ENCODE results near the gene LRRC32.
"Not testable (repeated sequence)": the region's sequence is repeated elsewhere in the genome, so short reads cannot be mapped to it uniquely, and the experiment has no call there.

The LRRC32 gene

DNA sequence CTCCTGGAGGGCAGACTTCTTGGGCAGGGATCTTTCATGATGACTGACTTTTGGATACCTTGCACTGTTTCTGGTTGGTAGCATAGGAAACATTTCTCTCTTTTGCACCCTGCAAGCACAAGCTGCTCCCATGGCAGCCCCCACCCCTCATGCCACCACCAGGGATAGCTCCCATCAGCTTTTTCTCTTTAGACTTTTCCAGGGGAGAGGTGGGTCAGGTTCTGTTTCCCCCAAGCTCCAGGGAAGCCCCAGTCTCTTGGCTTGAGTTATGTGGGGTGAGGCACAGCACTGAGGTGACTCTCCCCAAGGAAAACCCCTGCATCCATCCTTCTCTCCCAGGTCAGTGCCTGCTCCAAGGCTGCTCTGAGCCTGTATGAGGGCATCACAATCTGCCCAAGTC is 22.5 kb downstream of the LRRC32 start:
- no peak for DNase-seq (ENCODE audit: low spot score)

DNA sequence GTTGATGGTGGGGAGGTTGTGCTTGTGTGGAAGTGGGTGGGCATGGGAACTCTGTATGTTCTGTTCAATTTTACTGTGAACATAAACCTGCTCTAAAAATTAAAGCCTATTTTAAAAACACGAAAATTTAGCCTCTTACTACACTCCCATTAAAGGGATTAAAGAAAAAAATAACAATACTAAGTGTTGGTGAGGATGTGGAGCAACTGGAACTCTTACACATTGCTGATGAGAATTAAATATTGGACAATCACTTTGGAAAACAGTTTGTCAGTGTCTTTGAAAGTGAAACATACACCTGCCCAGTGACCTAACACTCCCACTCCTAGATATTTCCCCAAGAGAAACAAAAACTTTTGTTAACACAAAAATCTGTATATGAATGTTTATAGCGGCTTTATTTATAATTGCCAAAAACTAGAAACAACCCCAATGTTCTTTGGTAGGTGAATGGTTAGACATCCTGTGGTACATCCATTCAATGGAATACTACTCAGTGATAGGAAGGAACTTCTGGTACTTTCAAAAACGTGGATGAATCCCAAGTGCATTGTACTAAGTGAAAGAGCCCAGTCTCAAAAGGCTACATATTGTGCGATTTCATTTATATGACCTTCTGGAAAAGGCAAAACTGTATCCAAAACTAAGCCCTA is 23.5 kb downstream of the LRRC32 start:
- no peak for DNase-seq (ENCODE audit: low spot score)

DNA sequence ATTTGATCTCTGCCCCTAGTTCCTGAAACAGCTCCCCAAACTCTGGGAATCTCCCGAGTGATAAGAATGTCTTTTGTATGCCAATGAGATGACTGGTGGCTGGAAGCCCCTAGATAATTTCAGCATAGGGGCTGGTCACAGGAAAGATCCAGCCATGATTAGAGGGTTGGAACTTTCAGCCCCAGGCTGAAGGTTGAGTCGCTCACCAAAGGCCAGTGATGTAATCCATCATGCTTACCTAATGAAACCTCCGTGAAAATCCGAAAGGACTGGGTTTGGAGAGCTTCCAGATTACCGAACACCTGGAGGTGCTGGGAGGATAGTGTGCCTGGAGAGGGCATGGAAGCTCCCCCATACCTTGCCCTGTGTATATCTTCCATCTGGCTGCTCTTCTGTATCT is 26.0 kb downstream of the LRRC32 start:
- DNase-seq (ENCODE audit: low spot score) = no peak

DNA sequence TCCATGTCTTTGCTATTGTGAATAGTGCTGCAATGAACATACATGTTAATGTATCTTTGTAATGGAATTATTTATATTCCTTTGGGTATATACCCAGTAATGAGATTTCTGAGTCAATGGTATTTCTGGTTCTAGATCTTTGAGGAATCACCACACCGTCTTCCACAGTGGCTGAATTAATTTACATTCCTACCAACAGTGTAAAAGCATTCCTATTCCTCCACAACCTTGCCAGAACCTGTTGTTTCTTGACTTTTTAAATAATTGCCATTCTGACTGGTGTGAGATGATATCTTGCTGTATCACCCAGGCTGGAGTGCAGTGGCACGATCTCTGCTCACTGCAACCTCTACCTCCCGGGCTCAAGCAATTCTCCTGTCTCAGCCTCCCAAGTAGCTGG is 26.8 kb downstream of the LRRC32 start:
- DNase-seq (ENCODE audit: low spot score) = not testable (repeated sequence)

DNA sequence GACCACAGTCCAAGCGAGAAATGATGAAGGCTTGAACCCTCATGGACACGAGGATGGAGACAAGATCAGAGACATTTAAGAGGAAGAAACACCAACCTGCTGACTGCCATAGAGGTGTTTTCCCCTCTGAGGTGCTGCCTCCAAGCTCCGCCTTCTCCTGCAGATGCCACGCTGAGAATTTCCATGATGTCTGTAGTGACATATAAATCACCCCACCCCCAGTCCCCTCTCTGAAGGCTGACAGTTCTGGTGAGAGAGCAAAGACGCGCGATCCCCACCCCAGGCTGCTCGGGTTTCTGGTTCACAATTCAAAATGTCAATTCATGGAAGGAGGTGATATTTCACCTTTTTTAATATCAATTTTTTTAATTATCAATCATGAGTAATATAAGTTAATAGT is 28.2 kb downstream of the LRRC32 start:
- peak; percentile 27 for DNase-seq (ENCODE audit: low spot score)

DNA sequence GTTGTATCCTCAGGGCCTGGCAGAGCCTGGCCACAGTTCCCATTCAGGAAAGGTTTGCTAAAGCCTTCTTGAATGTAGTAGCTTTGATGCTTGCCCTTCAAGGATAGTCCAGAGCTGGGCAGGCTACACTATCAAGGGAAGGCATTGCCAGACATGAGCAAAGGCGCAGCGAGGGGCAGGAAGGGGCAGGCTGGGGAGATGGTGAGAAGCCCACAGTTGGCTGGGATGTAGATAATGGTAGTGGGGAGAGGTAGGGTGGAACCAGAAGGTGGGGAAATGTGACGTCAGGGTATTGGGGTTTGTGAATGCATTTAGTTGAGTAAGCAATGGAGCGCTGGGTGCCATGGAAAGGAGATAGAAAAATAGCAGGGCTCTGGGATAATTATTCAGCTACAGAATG is 28.6 kb downstream of the LRRC32 start:
- DNase-seq (ENCODE audit: low spot score) = no peak

DNA sequence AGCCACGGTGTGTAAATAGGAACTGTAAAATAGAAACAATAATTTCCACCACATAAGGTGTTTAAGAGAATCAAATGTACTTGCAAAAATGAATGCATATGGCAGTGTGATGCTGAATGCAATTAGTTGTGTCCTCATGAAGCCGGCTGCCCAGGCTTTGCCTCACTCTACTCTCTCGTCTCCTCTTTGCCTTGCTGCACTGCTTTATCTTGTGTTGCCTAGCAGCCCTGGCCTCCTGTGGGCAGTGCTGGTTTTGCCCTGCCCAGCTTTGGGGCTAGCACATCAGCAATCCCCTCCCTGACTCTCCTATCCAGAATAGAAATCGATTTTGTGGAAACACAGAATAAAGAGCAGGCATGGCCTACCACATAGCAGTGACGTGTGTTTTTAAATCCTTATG is 30.0 kb downstream of the LRRC32 start:
- DNase-seq (ENCODE audit: low spot score) = peak; percentile 64

DNA sequence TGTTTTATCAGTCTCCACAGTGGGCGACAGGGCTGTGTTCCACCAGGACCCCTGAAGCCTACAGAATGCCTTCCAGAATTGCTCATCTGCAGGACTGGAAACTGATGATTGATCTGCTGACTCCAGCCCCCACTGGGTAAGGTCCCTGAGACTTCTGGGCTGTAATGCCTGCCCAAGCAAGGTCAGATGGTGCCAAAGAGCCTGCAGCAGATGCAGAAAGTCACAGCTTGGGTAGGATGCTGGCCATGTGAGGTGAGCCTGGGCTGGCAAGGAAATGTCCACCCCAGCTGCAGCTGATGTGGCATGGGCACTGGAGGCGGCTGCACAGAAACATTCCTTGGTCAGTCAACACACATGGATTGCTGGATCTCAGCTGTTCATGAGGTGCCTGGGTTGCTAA is 30.9 kb downstream of the LRRC32 start:
- peak; percentile 37 for DNase-seq (ENCODE audit: low spot score)

DNA sequence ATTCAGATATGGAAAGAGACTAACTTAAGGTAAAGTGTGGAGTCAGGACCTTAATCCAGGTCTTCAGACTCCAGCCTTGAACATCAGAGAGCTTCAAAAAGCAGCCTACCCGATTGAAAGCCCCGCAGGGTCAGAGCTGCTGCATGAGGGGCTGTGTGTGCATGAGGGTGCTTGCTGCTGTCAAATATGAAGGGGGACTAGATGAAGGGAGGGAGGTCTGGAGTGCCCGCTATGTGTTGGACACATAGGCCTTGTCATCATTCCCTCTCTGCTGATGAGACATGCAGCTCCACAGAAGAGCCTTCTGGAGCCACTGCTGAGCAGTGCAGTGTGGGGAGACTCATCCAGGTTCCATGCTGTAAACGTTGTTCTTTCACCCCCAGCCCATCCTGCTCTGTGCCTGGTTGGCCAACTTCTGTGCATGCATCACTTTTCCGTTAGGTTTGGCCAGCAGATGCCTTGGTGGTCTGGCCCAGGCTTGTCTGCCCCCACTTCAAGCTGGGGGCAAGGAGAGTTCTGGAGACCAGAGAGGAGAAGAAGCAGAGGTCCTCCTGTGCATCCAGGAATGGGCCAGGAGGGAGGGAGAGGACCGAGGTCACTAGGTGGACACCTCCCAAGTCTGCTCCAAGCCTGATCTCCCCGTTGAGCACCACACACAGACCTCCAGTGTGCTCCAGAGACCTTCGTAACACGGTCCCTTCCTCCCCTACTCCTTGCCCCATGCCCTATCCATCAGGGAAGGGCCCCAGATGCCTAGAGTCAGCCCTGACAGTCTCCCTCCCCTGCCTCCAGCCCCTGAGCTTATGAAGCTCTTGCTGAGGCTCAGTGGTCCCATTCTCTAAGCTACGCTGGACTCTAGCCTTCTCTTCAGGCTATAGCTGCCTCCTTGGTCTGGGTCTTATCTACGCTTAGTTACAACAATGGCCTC is 32.0 kb downstream of the LRRC32 start:
- DNase-seq (ENCODE audit: low spot score) = peak; percentile 35

DNA sequence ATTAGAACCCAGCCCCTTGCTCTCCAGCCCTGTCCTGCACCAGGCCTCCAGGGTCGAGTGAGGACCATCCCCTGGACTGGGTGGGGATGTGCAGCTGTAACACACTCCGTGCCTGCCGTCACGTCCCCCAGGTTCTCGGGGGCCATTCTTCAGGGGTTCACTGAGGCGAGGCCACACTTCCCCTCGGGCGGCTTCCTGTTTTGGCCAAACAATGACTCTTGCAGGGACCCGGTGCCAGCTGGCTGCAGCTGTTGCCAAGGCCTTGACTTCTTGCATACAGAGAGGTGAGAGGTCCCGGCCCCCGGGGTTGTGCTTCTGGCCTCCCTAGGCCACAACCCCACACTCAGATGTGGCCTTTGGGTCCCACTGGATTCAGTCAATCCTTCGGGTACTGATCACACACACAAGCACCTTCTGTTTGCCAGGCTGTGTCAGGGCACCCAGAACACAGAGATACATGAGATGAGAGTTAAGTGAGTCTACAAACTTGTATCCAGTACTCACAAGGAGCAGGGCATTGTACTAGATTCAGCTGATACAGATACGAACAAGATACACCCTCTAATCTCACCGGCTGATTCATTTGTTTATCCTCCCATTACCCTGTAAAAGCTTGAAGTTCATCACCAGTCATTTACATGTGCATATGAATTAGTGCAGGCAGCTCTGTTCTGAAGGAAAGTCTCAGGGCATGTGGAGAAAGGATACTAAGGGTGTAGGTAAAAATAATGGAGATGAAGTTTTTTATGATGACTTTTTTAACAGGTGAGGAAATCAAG is 32.9 kb downstream of the LRRC32 start:
- DNase-seq (ENCODE audit: low spot score) = peak; percentile 33

DNA sequence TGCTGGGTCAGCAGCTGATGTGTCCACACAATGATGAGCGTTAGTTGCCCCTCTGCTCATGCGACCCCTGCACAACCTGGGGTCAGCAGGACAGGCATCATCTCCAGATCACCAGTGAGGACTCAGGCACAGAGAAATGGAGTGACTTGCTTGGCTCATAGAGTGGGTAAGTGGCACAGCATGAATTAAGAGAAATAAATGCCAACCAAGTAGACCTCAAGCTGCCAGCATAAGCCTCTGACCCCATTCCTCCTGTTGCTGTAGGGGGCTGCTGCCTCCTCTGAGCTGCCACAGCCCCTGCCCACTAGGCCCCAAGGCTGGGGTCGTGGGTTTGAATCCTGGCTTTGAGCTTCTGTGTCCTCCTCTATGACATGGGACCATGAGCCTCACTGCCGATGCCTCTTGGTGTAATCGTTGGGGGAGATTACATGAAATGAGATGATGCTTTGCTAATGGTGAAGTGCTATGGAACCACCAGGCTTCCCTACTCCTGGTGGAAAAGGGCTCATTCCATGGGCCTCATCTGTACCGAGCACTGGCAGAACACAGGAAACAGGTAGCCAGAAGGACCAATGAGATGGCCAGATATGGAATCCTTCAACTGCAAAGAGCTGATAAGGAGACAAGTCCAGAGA is 33.6 kb downstream of the LRRC32 start:
- DNase-seq (ENCODE audit: low spot score) = peak; percentile 27

DNA sequence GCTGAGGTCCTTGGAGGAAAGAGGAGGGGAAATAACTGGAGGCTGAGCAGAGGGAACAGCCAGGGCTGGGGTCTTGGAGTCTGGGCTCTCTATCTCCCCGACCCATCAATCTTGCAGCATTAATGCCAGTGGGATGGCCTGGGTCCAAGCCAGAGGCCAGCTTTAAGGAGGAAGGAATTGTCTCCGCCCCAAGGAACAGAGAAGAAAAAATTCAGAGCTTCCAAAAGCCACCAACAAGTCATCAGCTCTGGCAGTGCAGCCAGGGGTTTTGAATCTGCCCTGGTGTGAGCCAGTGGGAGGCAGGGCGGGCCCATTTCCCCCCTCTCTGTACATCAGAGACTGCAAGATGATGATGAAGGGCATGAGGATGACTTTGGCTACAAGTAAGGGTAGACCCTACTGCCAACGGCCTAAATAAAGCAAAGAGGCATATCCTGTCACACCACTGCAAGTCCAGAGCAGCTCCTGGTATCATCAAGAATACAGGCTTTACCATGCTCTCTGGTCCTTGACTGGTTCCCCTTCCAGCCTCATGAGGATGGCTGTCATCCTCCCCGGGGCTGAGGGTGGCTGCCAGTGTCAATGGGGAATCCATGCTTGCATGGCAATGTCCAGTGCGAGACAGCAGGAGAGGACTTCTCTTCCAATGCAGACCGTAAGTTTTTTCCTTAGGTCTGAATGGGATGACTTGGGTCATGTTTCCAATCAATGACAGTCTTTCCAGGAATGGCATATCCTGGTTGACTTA is 34.4 kb downstream of the LRRC32 start:
- DNase-seq (ENCODE audit: low spot score) = peak; percentile 31

DNA sequence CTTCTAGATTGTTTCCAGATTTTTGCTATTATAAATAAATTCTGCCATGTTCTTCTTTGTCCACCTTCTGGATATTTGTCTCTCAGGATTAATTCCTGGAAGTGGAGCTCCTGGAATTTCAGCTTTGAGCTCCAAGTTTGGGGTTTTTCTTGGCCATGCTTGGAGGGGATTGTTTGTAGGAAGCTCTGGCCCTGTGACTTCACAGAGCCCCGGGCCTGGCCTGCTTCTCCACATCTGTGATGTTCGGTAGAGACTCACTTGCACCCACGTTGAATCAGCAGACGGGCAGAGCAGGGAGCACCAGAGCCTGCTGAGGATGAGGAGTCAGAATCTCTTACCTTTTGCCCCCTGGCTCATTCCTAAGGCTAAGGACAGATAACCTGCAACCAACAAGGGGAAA is 35.7 kb downstream of the LRRC32 start:
- peak; percentile 25 for DNase-seq (ENCODE audit: low spot score)

DNA sequence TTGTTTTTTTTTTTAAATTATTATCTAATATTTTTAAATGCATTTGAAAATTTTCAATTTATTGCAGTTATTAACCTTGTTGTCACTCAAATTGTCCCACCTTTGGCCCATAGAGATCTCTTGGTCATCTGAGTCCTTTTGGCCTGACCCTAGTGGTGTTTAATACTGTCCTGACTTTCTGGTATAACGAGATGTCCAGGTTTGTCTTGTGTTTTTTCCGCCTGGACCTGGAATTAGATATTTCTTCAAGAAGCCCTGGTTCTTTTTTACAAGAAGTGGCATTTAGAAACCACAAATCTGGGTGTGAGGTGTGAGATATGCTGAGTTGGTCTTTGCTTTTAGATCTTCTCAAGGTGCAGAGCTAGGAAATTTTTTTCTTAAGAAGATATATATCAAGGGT is 38.1 kb downstream of the LRRC32 start:
- DNase-seq (ENCODE audit: low spot score) = no peak

DNA sequence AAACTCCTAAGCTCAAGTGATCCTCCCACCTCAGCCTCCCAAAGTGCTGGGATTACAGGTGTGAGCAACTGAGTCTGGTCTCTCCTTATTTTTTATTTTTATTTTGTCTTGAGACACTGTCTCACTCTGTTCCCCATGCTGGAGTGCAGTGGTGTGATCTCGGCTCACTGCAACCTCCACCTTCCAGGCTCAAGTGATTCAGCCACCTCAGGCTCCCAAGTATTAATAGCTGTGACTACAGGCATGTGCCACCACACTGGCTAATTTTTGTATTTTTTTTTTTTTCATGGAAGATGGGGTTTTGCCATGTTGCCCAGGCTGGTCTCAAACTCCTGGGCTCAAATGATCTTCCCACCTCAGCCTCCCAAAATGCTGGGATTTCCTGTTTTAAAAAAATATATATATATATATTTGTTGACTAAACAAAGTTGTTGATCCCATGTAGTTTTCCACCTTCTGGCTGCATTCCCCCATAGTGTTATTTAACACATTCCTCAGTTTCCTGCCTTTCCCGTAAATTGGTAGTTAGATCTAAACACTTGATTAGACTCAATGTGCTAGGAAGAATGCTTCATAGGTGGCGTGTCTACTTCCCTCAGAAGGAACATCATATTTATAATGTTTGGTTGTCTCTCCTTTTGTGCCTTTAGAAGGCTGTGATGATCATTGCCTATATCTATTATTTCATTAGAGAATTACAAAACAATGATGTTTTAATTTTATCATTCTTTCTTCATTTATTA is 38.8 kb downstream of the LRRC32 start:
- DNase-seq (ENCODE audit: low spot score) = no peak

DNA sequence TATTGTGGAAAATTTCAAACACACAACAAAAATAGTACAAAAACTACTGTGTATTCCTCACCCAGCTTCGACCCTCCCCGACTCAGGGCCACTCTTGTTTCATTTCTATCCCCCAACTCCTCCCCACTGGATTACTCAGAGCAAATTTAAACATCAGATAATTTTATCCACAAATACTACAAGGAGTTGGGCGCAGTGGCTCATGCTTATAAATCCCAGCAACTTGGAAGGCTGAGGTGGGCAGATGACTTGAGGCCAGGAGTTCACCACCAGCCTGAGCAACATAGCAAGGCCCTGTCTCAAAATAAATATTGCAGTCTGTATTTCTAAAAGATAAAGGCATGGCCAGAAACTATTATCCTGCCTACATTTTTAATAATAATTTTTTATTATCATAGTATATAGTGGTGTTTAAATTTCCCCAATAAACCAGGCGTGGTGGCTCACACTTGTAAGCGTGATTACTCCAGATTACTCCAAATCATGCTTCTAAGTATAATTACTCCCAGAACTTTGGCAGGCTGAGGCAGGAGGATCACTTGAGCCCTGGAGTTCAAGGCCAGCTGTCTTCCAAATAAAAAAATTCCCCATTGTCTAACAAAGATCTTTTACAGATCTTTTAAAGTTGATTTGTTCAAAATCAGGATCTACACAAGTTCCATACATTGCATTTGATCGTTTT is 39.8 kb downstream of the LRRC32 start:
- no peak for DNase-seq (ENCODE audit: low spot score)

DNA sequence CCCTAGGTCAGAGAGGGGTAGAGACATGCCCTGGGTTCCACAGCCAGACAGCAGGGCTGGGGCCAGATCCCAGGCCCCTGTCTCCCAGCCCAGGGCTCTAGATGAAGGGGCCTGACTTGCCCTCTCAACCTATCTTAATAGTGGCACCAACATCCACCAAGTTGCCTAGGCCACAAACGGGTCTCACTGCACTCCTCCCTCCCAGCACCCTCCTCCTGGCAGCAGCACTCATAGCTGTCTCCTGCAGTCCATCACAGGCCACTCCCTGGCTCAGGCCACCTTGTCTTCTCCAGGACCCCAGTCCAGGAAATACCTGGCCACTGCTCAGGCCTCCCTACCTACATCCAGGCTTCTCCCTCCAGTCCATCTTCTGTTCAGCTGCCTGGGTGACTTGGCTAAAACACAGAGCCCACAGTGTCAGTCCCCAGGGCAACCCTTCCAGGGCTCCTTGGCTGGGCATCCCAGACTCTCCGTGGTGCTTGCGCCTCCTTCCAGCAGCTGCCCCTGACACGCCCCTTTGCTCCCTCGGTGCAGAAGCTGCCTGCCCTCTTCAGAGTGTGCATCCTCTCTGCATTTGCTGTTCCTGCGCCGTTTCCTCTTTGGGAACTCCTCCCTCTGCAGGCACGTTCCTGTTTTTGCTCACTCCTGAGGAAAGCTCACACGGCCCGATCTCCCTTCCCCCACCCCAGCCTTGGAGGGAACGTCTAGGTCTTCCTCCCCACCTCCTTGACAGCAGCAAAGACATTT is 40.5 kb downstream of the LRRC32 start:
- peak; percentile 43 for DNase-seq (ENCODE audit: low spot score)

DNA sequence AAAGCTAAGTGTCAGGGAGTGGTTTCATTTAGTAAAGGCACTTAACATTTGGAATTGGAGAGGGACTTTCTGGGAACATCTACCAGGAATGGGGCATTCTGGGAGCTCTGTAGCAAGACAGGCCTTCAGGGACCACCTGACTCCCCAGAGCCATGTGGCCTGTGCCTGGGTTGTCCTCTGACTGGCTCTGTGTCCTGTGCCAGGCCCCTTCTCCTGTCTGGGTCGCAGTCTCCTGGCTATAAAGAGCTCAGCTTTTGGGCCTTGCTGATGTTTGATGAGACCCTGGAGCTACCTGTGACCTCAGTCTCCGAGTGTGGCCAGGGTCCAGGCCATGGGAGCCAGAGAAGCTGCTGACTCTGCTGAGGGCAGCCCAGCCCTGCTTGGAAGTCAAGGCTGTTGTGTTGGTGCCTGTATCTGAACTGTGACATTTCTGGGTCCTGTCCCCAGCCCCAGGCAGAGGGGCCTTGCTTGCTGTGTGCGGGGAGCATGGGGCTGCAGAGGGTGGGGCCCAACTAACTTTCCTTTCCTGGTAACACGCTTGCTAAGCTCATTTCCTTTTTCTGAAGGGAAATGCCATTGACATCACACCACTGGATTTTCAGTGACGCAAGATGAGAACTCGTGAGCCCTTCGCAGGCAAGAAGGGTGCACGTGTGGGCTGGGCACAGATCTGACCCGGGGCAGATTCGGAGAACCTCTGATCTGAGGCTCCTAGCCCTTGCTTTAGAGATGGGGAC is 41.3 kb downstream of the LRRC32 start:
- peak; percentile 28 for DNase-seq (ENCODE audit: low spot score)

Measured in ecto neural progenitor cell (in vitro differentiated cells).